Breast epithelium (tissue), 3 donors: Measurements from ENCODE around the gene TAS2R39.

Source experiments
- CTCF ChIP-seq, 3 donors: fragments of 450-650 bp; IDR thresholded peaks; one replicate each; pipeline ENCODE4 v1.5.1; 2016 to 2017; ENCODE audit warnings: antibody characterized with exemption in 3 of 3, mild to moderate bottlenecking in 3 of 3, moderate library complexity in 3 of 3
- POLR2A ChIP-seq: fragments of 450-650 bp; IDR thresholded peaks from one replicate; pipeline ENCODE4 v1.6.1; 2016; ENCODE audit warnings: antibody characterized with exemption, mild to moderate bottlenecking, moderate library complexity
- POLR2AphosphoS5 ChIP-seq, 3 donors: sonication (generic); formaldehyde crosslinking; IDR thresholded peaks; one replicate each; pipeline ENCODE4 v1.6.1; 2017; ENCODE audit warnings: antibody characterized with exemption in 3 of 3

GRCh38 chr7:143216151-143216550 is 32.9 kb downstream of the TAS2R39 start:
- TF ChIP-seq CTCF (IDR thresholded peaks at IDR 0.05) (no peak), POLR2A (no peak), POLR2AphosphoS5 (IDR thresholded peaks at IDR 0.05) (no peak)
